ENCODE measurements around the gene PGLYRP4. TPM values are rescaled to one million over a fixed set of nuclear protein-coding genes. Genes with fewer than 3 reads are reported as not detected.

PGLYRP4 gene
- total and polyA plus RNA-seq, 8 donors: 4.3 TPM; not detected in 7

GRCh38 chr1:153291514-153291913, 57.1 kb downstream of the PGLYRP4 start:
- no peak overlapping the region for H3K27ac ChIP-seq
- H3K36me3 ChIP-seq: no peaks in the 10 kb centered on the region
- peaks cover 0 to 54% (median 10%) of the 10 kb centered on the region in 3 donors for H3K27me3 ChIP-seq
- TF ChIP-seq POLR2A (IDR thresholded peaks at IDR 0.05) (no peak), EP300 (IDR thresholded peaks at IDR 0.05) (no peak), POLR2AphosphoS5 (IDR thresholded peaks at IDR 0.05) (no peak), CTCF (IDR thresholded peaks at IDR 0.05) (no peak)
- 76 to 89% (median 85%) methylated on average over 5 of the region's 5 CpGs for WGBS, 5 donors
- H3K4me1 ChIP-seq: no peaks in the 10 kb centered on the region
- intact Hi-C loops (cut with DNase I; ENCODE audit: low total_unique reads): no loop called here
- H3K9me3 ChIP-seq: no peaks in the 10 kb centered on the region
- H3K4me3 ChIP-seq: no peak overlapping the region
- no peak for DNase-seq

DNA sequence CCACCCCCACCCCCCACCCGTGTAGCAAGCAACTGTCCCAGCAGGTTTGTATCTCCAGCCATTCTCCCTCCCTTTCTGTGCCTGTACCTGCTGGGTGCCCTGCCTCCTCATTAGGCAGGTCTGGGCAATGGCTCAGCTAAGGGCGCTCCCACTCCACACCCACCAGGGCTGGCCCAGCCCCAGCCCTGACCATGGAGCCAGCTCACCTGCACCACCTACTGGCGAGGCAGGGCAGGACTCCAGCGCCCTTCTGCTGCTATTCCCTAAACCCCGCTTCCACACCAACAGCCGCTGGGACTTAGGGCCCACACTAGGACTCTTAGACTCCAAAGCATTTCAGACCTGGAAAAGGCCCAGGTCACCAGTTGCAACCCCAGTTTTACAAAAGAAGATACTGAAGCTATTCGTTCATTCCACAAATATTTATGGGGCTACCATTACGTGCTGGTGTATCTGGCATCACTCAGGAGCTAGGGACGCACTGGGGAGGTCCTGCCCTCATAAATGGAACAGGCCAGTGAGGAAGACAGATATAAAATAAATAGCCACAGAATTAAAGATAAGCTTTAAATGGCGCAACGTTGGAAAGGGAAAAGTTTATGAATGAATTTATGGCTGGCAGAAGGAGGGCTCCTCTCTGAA, 59.9 kb downstream of the PGLYRP4 start:
- Histone ChIP-seq H3K27me3 (peaks cover 0 to 30% (median 5%) of the 10 kb centered on the region in 3 donors), H3K4me3 (no peak overlapping the region), H3K9me3 (no peaks in the 10 kb centered on the region), H3K36me3 (no peaks in the 10 kb centered on the region), H3K4me1 (no peaks in the 10 kb centered on the region), H3K27ac (no peak overlapping the region)
- WGBS, 5 donors: 55 to 69% (median 66%) methylated on average over 10 to 11 of the region's 11 CpGs
- TF ChIP-seq POLR2AphosphoS5 (IDR thresholded peaks at IDR 0.05): no peak
- peak in 3 of 7 experiments; percentile 10 to 20 (median 17) for TF ChIP-seq CTCF (IDR thresholded peaks at IDR 0.05)
- intact Hi-C loops (cut with DNase I; ENCODE audit: low total_unique reads): no loop called here
- DNase-seq: peak in 1 of 2 donors; percentile 19

Small RNAs within 50 kb of the gene (small RNA-seq; reads per million reads assigned to genes)
- gene RNU6-160P (0 reads per million in 4 donors), gene S100A15A (0 reads per million in 4 donors)

Other genes with a start within 250 kb of the PGLYRP4 start
- gene SPRR2F, start 235.3 kb downstream of the PGLYRP4 start, total RNA-seq: not detected
- gene SPRR2F, start 235.3 kb downstream of the PGLYRP4 start, polyA plus RNA-seq: 10 to 100 TPM in 1 of 3 donors, 1 to 10 TPM in 1, under 1 TPM in 1; 0.62 to 11.5 (median 1.5) TPM
- not detected for gene SPRR2G, start 198.0 kb downstream of the PGLYRP4 start, total RNA-seq
- gene SPRR2G, start 198.0 kb downstream of the PGLYRP4 start, polyA plus RNA-seq: under 1 TPM in 1 of 3 donors, not detected in 2; 0.75 TPM
- not detected for gene LELP1, start 145.4 kb downstream of the PGLYRP4 start, total RNA-seq
- gene LELP1, start 145.4 kb downstream of the PGLYRP4 start, polyA plus RNA-seq: not detected
- not detected for gene PRR9, start 131.3 kb downstream of the PGLYRP4 start, total RNA-seq
- not detected for gene PRR9, start 131.3 kb downstream of the PGLYRP4 start, polyA plus RNA-seq
- gene LORICRIN, start 89.2 kb downstream of the PGLYRP4 start, total RNA-seq: not detected
- gene LORICRIN, start 89.2 kb downstream of the PGLYRP4 start, polyA plus RNA-seq: not detected
- not detected for gene PGLYRP3, start 35.9 kb downstream of the PGLYRP4 start, total RNA-seq
- 1 to 10 TPM in 1 of 3 donors, not detected in 2; 1.6 TPM for gene PGLYRP3, start 35.9 kb downstream of the PGLYRP4 start, polyA plus RNA-seq
- 100 to 1,000 TPM in 3 of 5 donors, 10 to 100 TPM in 1, not detected in 1; 17.4 to 298 (median 146) TPM for gene S100A9, start 9.0 kb upstream of the PGLYRP4 start, total RNA-seq
- 1,000 to 10,000 TPM in 1 of 3 donors, 100 to 1,000 TPM in 2; 276 to 9,878 (median 780) TPM for gene S100A9, start 9.0 kb upstream of the PGLYRP4 start, polyA plus RNA-seq
- gene S100A12, start 26.8 kb upstream of the PGLYRP4 start, total RNA-seq: 1 to 10 TPM in 1 of 5 donors, not detected in 4; 9.0 TPM
- gene S100A12, start 26.8 kb upstream of the PGLYRP4 start, polyA plus RNA-seq: 10 to 100 TPM in 2 of 3 donors, 1 to 10 TPM in 1; 8.2 to 58.3 (median 23.5) TPM
- gene S100A8, start 42.2 kb upstream of the PGLYRP4 start, total RNA-seq: 10 to 100 TPM in 4 of 5 donors, not detected in 1; 16.8 to 86.4 (median 38.1) TPM
- gene S100A8, start 42.2 kb upstream of the PGLYRP4 start, polyA plus RNA-seq: over 10,000 TPM in 1 of 3 donors, 100 to 1,000 TPM in 2; 144 to 21,822 (median 281) TPM
- gene S100A7A, start 67.7 kb upstream of the PGLYRP4 start, total RNA-seq: not detected
- gene S100A7A, start 67.7 kb upstream of the PGLYRP4 start, polyA plus RNA-seq: under 1 TPM in 1 of 3 donors, not detected in 2; 0.20 TPM
- not detected for gene S100A7, start 111.8 kb upstream of the PGLYRP4 start, total RNA-seq
- 100 to 1,000 TPM in 1 of 3 donors, not detected in 2; 107 TPM for gene S100A7, start 111.8 kb upstream of the PGLYRP4 start, polyA plus RNA-seq
- gene S100A6, start 187.2 kb upstream of the PGLYRP4 start, total RNA-seq: 100 to 1,000 TPM; 154 to 680 (median 330) TPM
- 1,000 to 10,000 TPM; 1,447 to 2,520 (median 1,620) TPM for gene S100A6, start 187.2 kb upstream of the PGLYRP4 start, polyA plus RNA-seq
- gene S100A5, start 192.1 kb upstream of the PGLYRP4 start, total RNA-seq: not detected
- not detected for gene S100A5, start 192.1 kb upstream of the PGLYRP4 start, polyA plus RNA-seq
- 10 to 100 TPM in 4 of 5 donors, 1 to 10 TPM in 1; 9.9 to 53.3 (median 19.4) TPM for gene S100A4, start 197.0 kb upstream of the PGLYRP4 start, total RNA-seq
- 100 to 1,000 TPM; 145 to 541 (median 274) TPM for gene S100A4, start 197.0 kb upstream of the PGLYRP4 start, polyA plus RNA-seq
- gene S100A3, start 200.4 kb upstream of the PGLYRP4 start, total RNA-seq: not detected
- 10 to 100 TPM in 1 of 3 donors, 1 to 10 TPM in 2; 2.6 to 15.0 (median 5.4) TPM for gene S100A3, start 200.4 kb upstream of the PGLYRP4 start, polyA plus RNA-seq
- 10 to 100 TPM in 1 of 5 donors, 1 to 10 TPM in 1, not detected in 3; 2.2 to 12.7 TPM for gene S100A2, start 217.0 kb upstream of the PGLYRP4 start, total RNA-seq
- gene S100A2, start 217.0 kb upstream of the PGLYRP4 start, polyA plus RNA-seq: 1,000 to 10,000 TPM in 1 of 3 donors, 1 to 10 TPM in 2; 4.9 to 1,809 (median 8.3) TPM